Lower leg skin (tissue), 4 donors: Measurements from ENCODE around the gene BCL2L1. TPM values are rescaled to one million over a fixed set of nuclear protein-coding genes. Genes with fewer than 3 reads are reported as not detected.

Experiments used
- DNase-seq, 2 donors: peaks; one replicate each; pipeline ENCODE4 v3.0.0-alpha.2; 2019; ENCODE audit warnings: low spot score in 2 of 2
- H3K4me3 ChIP-seq: fragments of 200-600 bp; sonication (generic); 2 replicates; pipeline ENCODE4 v1.5.1; 2017; ENCODE audit warnings: mild to moderate bottlenecking, low read depth; ENCODE audit not compliant: poor library complexity, severe bottlenecking
- POLR2A ChIP-seq, 2 donors: fragments of 450-650 bp; IDR thresholded peaks; one replicate each; pipeline ENCODE4 v1.6.1; 2016 to 2017; ENCODE audit warnings: antibody characterized with exemption in 2 of 2, mild to moderate bottlenecking in 1 of 2, moderate library complexity in 1 of 2
- WGBS, 2 donors: methylation state at CpG; one replicate each; pipeline ENCODE4 v1.1.5; 2018; 5-methylcytosine and 5-hydroxymethylcytosine counted together
- intact Hi-C: fragments of 100-400 bp; cut with DNase I; formaldehyde crosslinking; loops from one replicate; pipeline ENCODE4 v1.15.0; 2023; ENCODE audit warnings: low total_unique reads
- total RNA-seq, 4 donors: library from RNA; depleted of rRNA; stranded (reverse); fragments of >200 nt; gene quantifications; one replicate each; pipeline ENCODE4 v1.1.0, GENCODE V29; 2016
- TF ChIP-seq, protein P1 (sequence below), 3 donors: fragments of 450-650 bp; IDR thresholded peaks; one replicate each; pipeline ENCODE4 v1.5.1; 2016; ENCODE audit warnings: antibody characterized with exemption in 3 of 3, mild to moderate bottlenecking in 3 of 3, moderate library complexity in 2 of 3

BCL2L1 gene
- total RNA-seq, 4 donors from 2014 or later, result 115 to 152 (median 125) TPM

DNA sequence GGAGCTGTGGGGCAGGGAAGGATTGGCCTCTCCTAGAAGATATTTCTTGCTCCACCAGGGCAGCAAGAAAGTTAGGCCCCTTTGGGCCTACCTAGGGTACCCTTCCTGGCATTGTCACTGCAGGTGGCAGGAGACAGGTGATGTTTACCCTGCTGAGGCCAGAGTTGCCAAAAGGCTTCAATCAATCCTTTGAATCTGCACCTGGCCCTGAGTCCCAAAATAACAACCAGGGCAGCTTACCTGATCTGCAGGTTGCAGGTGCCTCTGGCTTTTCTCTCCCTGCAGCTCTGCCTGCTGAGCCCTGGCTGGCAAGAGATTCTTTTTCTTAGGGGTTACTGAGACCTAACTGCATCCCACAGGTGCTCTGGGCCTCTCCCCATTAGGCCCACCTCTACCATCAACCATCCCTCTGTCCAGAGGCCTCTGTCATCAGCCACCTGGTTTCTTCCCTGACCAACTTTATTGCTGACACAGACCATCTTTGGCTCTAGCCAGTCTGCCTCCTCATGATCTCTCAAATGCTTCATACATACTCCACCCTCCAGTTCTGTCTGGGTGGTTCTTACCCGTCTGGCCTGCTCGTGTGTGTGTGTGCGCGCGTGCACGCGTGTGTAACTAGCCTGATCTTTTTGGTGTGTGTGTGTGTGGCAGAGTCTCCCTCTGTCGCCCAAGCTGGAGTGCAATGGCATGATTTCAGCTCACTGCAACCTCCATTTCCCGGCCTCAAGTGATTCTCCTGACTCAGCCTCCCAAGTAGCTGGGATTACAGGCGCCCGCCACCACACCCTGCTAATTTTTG, 13.7 kb downstream of the BCL2L1 start:
- TF ChIP-seq POLR2A (IDR thresholded peaks at IDR 0.05), result no peak
- TF ChIP-seq, protein P1, sequence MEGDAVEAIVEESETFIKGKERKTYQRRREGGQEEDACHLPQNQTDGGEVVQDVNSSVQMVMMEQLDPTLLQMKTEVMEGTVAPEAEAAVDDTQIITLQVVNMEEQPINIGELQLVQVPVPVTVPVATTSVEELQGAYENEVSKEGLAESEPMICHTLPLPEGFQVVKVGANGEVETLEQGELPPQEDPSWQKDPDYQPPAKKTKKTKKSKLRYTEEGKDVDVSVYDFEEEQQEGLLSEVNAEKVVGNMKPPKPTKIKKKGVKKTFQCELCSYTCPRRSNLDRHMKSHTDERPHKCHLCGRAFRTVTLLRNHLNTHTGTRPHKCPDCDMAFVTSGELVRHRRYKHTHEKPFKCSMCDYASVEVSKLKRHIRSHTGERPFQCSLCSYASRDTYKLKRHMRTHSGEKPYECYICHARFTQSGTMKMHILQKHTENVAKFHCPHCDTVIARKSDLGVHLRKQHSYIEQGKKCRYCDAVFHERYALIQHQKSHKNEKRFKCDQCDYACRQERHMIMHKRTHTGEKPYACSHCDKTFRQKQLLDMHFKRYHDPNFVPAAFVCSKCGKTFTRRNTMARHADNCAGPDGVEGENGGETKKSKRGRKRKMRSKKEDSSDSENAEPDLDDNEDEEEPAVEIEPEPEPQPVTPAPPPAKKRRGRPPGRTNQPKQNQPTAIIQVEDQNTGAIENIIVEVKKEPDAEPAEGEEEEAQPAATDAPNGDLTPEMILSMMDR (IDR thresholded peaks at IDR 0.05), result no peak
- 77 to 86% methylated on average over 11 of the region's 11 CpGs for WGBS, 2 donors
- DNase-seq, result no peak
- intact Hi-C loops, result no loop called here
- H3K4me3 ChIP-seq, result no peak overlapping the region

DNA sequence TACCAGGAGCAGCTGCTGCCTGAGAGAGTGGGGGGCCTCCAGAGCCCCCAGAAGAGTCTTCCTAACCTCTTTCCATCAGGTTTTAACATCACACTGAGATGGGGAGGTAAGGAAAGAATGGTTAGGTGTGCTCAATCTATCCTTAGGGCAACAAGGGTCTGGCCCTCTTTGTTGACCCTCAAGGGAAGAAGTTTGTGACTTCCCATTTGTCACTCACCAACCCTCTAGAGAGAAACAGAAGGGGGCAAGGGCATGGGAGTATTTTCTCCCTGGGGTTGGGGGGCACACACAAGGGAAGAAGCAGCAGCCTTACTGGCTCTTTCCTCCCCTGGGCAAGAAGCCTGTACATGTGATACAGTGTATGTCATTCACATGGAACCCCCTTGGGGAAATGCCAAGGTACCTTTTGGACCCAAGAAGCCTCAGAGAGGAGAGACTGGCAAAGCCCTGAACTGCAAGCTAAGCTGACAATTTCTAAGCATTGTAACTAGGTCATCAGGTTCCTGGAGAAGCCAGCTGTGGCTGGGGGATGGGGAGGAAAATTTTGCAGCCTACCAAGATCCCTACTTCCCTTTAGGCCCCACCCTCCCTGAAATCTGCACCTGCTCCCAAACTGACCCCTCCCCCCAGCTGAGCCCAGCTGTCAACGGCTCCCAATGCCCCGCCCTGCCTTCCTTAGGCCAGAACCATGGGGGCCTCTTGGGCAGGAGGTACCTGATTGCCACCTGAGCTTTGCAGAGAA, 14.5 kb downstream of the BCL2L1 start:
- peak in 1 of 2 donors; percentile 92 for DNase-seq
- intact Hi-C loops, result no loop called here
- no peak for TF ChIP-seq POLR2A (IDR thresholded peaks at IDR 0.05)
- TF ChIP-seq, protein P1 (IDR thresholded peaks at IDR 0.05), result no peak

DNA sequence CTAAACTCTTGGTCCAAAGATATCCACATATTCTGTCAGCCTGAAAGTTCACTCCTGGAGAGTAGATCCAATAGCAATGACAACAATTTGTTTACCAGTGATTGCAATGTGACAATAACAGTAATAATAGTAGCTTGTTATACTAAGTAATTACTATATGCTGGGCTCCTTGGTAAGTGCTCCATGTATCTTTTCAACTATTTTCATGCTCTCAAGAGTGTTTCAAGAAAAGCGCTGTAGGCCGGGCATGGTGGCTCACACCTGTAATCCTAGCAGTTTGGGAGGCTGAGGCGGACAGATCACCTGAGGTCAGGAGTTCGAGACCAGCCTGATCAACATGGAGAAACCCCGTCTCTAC, 15.4 kb downstream of the BCL2L1 start:
- TF ChIP-seq, protein P1 (IDR thresholded peaks at IDR 0.05), result no peak
- TF ChIP-seq POLR2A (IDR thresholded peaks at IDR 0.05), result no peak
- 92 to 95% methylated on average over 5 of the region's 5 CpGs for WGBS, 2 donors
- intact Hi-C loops, result no loop called here
- DNase-seq, result no peak
- no peak overlapping the region for H3K4me3 ChIP-seq

More for the DNA sequence above, 14.5 kb downstream of the BCL2L1 start:
- H3K4me3 ChIP-seq, result no peak overlapping the region
- 42 to 80% methylated on average over 1 to 2 of the region's 2 CpGs for WGBS, 2 donors

DNA sequence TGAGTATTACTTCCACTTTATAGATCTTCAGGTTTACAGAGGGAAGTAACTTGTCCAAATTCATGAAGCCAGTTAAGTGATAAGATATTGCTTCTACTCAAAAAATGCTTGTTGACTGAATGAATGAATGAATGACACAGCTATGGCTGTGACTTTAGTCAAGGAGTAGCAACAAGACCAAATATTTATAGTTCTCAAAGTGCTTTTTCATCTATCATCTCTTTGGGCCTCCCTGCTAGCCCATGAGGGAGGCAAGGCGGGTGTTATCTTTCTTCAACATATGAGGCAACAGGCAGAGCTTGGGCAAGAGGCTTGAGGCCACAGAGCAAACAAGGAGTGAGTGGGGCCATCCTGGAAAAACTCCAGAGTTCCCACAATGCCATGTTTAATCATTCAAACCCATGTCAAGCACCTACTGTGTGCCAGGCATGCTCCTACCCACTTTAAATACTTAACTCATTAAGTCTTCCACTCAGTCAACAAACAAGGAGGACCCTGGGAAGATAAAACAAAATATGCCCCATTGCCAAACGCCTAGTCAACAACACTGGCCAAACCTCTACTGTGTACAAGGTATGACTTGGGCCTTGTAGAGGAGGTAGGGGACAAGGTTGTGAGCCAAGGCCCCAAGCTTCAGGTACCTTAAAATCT, 15.9 kb downstream of the BCL2L1 start:
- no peak for DNase-seq
- H3K4me3 ChIP-seq, result no peak overlapping the region
- 93 to 100% methylated on average over 2 of the region's 2 CpGs for WGBS, 2 donors
- TF ChIP-seq, protein P1 (IDR thresholded peaks at IDR 0.05), result no peak
- no peak for TF ChIP-seq POLR2A (IDR thresholded peaks at IDR 0.05)
- intact Hi-C loops, result no loop called here

DNA sequence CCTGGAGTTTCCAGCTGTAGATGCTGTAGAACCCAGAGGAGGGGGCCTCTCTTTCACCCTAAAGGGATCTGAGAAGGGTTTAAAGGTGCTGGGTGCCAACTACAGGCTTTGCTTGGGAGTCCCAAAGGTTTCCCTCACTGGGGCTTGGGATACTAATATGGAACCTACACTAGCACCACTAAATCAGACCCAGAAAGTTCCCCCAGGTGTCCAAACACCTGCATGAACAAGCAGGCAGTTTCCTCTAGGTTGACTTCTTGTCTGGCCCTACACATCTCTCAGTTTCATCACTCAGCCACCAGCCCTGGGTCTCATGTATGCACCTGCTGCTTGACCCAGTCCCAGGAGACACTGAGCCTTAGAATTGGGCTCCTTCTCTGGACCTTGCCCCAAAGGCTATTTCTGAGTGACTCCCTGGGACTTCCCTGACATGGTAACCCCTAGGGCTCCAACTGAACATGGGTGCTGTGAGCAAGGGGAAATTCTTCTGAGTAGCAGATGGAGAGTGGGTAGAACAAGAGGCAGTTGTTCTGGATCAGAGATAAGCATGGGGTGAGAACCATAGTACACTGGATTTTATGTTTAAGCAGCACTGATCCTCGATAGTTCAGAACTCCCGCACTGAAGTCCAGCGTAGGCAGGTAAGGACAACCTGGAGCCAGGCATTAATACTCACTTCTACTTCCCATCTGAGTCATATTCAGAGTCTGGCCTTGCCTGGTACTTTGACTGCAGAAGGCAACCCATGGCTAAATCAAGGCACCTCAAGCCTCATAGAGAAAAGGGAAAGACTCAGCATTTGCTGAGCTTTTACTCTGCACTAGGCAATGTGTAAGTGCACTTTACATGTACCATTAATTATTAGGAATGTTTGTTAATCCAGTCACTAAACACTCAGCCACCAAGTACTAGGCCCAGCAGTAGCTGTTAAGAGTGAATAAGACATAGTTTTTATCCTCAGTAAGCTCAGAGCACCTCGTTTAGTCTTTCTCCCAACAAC, 16.8 kb downstream of the BCL2L1 start:
- intact Hi-C loops, result no loop called here
- no peak for TF ChIP-seq POLR2A (IDR thresholded peaks at IDR 0.05)
- TF ChIP-seq, protein P1 (IDR thresholded peaks at IDR 0.05), result no peak
- no peak overlapping the region for H3K4me3 ChIP-seq
- no peak for DNase-seq
- 68 to 78% methylated on average over 4 of the region's 4 CpGs for WGBS, 2 donors
